Fibroblast of skin of back (primary cell): ENCODE measurements around the gene SAA1.

Experiments
- DNase-seq: peaks from one replicate; pipeline ENCODE4 v3.0.0-alpha.2; 2013

SAA1 gene

GRCh38 chr11:18312012-18312411, 45.9 kb downstream of the SAA1 start:
- DNase-seq, result peak; percentile 45

- DNase-seq, result peak; percentile 90
Measured at GRCh38 chr11:18312663-18313420, 46.8 kb downstream of the SAA1 start.

DNA sequence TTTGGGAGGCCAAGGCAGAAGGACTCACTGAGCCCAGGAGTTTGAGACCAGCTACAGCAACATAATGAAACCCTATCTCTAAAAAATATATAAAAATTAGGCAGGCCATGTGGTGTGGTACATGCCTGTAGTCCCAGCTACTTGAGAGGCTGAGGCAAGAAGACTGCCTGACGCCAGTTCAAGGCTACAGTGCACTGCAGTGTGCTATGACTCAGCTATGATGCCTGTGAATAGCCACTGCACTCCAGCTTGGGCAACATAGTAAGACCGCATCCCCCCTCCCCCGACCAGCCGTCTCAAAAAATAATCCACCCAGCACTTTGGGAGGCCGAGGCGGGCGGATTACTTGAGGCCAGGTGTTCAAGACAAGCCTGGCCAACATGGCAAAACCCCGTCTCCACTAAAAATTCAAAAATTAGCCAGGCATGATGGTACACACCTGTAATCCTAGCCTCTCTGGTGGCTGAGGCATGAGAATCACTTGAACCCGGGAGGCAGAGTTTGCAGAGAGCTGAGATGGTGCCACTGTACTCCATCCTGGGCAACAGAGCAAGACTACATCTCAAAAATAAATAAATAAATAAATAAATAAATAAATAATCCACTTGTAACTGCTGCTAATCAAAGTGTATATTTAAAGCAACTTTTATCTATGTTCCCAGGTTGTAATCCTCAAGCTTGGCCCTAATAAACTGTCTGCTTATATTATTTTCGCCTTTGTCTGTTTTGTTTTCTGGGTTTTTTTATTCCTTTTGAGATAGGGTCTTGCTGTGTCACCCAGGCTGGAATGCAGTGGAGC, 48.1 kb downstream of the SAA1 start:
- peak; percentile 58 for DNase-seq

DNA sequence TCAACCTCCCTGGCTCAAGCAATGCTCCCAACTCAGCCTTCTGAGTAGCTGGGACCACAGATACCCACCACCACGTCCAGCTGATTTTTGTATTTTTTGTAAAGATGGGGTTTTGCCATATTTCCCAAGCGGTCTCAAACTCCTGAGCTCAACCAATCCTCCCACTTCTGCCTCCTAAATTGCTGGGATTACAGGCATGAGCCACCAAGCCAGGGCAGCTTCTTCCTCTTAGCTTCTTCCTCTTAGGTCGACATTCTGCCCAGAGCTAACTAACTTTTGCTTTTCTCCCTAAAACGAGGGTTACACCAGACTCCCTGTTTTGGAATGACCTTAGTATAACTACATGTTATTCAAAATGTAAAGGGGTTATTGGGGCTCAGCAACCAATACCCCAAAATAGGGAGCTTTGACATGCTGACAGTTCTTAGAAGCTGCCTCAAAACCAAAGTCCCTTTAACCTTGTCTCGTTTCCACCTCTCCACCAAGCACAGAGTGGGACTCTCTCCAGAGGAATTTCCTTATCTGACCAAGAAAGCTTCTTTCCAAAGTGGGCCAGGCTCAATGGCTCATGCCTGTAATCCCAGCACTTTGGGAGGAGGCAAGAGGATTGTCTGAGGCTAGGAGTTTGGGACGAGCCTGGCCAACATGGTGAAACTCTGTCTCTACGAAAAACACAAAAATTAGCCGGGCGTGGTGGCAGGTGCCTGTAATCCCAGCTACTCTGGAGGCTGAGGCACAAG, 48.9 kb downstream of the SAA1 start:
- DNase-seq, result no peak

DNA sequence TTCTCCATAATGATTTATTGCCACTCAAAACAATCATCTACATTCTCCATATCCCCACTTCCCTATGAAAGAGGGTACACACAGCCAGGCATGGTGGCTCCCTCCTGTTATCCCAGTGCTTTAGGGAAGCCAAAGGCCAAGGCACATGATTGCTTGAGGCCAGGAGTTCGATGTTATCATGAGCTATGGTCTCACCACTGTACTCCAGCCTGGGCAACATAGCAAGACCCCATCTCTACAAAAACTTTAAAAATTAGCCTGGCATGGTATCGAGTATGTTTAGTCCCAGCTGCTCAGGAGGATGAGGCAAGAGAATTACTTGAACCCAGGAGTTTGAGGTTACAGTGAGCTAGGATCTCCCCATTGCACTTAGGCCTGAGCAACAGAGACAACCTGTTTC, 49.8 kb downstream of the SAA1 start:
- DNase-seq, result no peak

GRCh38 chr11:18317551-18317950, 51.5 kb downstream of the SAA1 start:
- no peak for DNase-seq
